ENCODE data around the gene ENGASE. TPM values are rescaled to one million over a fixed set of nuclear protein-coding genes. Genes with fewer than 3 reads are reported as not detected.

ENGASE gene
- total and polyA plus RNA-seq, 2 of the 4 experiments (the other 2 are of a cell fraction): 3.9 to 12.1 TPM

DNA sequence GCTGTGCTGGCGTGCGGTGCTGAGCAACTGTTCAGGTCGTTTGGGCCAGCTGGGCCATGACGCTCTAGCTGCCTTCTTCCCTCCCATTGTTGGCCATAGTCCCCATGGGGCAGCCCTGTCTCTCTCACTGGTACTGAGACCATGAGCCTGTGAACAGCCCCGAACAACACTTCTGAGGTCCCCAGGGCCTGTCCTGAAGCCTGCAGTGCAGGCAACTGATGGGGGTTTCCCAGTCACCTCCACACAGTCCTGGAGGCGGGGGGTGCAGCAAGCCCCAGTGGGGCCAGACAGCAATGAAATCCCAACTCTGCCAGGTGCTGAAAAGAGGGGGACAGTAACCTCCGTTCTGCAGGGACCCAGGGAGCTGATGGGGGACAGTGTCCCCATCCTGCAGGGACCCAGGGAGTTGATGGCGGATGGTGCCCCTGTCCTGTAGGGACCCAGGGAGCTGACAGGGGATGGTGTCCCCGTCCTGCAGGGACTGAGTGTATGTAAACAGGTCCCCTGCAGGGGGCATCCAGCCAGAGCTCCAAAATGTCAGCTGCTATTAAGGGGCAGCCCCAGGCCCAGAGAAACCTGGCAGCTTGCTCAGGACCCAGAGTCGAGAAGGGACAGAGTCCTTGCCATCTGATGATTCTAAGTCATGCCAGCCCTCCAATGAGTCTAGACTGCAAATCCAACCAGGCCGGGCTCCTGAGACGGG, 30.4 kb downstream of the ENGASE start:
- Histone ChIP-seq H3K27me3 (ENCODE audit: control insufficient read depth, insufficient read depth, low read length) (peaks cover 55% of the 10 kb centered on the region), H2BK15ac (ENCODE audit: low read depth, low read length) (no peak overlapping the region), H2AFZ (replicated peaks; ENCODE audit: low read length, poor library complexity) (no peak overlapping the region), H3K27ac (ENCODE audit: insufficient read depth, low read length) (no peak overlapping the region), H4K8ac (ENCODE audit: low read depth in 2 of 2, low read length in 2 of 2) (no peak overlapping the region), H2BK120ac (ENCODE audit: low read depth, low read length) (no peak overlapping the region), H4K20me1 (ENCODE audit: insufficient read depth, low read length) (no peaks in the 10 kb centered on the region), H3K23ac (ENCODE audit: low read depth, low read length) (no peak overlapping the region), H2AK9ac (replicated peaks; ENCODE audit: low read depth, low read length, poor library complexity) (peak overlapping the region; percentile 16), H3K56ac (ENCODE audit: extremely low read depth, insufficient read depth, low read length) (no peak overlapping the region), H2BK20ac (ENCODE audit: low read depth, low read length) (no peak overlapping the region), H3K4me2 (ENCODE audit: low read depth, low read length) (no peak overlapping the region), H3K36me3 (ENCODE audit: control insufficient read depth, insufficient read depth, low read length) (no peaks in the 10 kb centered on the region), H3K79me1 (ENCODE audit: low read depth in 1 of 2, low read length in 2 of 2) (no peaks in the 10 kb centered on the region), H3K9me1 (ENCODE audit: insufficient read depth, low read length) (no peaks in the 10 kb centered on the region), H3K4me3 (ENCODE audit: insufficient read depth, low read depth, low read length) (no peak overlapping the region), H4K5ac (ENCODE audit: low read depth, low read length) (no peak overlapping the region), H2AK5ac (ENCODE audit: low read depth, low read length) (no peak overlapping the region), H4K91ac (ENCODE audit: insufficient read depth, low read depth, low read length) (no peak overlapping the region), H2BK5ac (ENCODE audit: low read depth, low read length, poor library complexity, severe bottlenecking) (no peak overlapping the region), H3K9me3 (ENCODE audit: control insufficient read depth, insufficient read depth, low read length) (no peaks in the 10 kb centered on the region), H3K14ac (replicated peaks; ENCODE audit: low read depth, low read length) (no peak overlapping the region), H3K9ac (ENCODE audit: low read depth, low read length) (no peak overlapping the region), H3K4me1 (ENCODE audit: control insufficient read depth, insufficient read depth, low read length) (no peaks in the 10 kb centered on the region), H3K4ac (ENCODE audit: low read depth, low read length) (no peak overlapping the region), H3K18ac (ENCODE audit: low read depth, low read length) (no peak overlapping the region)
- ChIA-PET POLR2A (ENCODE audit: unreplicated experiment) (no interaction called here), CTCF (no interaction called here)
- intact Hi-C loops (cut with micrococcal nuclease): no loop called here
- in situ Hi-C loops (cut with MboI; ENCODE audit: low sequenced_read_pairs): no loop called here
- 28% methylated on average over 5 of the region's 12 CpGs; no CpG with 5 or more reads in 1 of the 2 experiments for WGBS, 2 experiments (ENCODE audit: extremely low coverage in 2 of 2, insufficient read length in 1 of 2)
- ATAC-seq (ENCODE audit: low read depth): no peak
- dilution Hi-C loops (cut with HindIII; ENCODE audit: low sequenced_read_pairs, unreplicated experiment): no loop called here
- no TSS peak for BruUV-seq (replicated peaks)
- TF ChIP-seq, protein P1, sequence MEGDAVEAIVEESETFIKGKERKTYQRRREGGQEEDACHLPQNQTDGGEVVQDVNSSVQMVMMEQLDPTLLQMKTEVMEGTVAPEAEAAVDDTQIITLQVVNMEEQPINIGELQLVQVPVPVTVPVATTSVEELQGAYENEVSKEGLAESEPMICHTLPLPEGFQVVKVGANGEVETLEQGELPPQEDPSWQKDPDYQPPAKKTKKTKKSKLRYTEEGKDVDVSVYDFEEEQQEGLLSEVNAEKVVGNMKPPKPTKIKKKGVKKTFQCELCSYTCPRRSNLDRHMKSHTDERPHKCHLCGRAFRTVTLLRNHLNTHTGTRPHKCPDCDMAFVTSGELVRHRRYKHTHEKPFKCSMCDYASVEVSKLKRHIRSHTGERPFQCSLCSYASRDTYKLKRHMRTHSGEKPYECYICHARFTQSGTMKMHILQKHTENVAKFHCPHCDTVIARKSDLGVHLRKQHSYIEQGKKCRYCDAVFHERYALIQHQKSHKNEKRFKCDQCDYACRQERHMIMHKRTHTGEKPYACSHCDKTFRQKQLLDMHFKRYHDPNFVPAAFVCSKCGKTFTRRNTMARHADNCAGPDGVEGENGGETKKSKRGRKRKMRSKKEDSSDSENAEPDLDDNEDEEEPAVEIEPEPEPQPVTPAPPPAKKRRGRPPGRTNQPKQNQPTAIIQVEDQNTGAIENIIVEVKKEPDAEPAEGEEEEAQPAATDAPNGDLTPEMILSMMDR (conservative IDR thresholded peaks at IDR 0.05; ENCODE audit: low read depth, low read length): no peak
- DNase-seq: no peak
